ENCODE results near the gene ALG2.

Gene ALG2

DNA sequence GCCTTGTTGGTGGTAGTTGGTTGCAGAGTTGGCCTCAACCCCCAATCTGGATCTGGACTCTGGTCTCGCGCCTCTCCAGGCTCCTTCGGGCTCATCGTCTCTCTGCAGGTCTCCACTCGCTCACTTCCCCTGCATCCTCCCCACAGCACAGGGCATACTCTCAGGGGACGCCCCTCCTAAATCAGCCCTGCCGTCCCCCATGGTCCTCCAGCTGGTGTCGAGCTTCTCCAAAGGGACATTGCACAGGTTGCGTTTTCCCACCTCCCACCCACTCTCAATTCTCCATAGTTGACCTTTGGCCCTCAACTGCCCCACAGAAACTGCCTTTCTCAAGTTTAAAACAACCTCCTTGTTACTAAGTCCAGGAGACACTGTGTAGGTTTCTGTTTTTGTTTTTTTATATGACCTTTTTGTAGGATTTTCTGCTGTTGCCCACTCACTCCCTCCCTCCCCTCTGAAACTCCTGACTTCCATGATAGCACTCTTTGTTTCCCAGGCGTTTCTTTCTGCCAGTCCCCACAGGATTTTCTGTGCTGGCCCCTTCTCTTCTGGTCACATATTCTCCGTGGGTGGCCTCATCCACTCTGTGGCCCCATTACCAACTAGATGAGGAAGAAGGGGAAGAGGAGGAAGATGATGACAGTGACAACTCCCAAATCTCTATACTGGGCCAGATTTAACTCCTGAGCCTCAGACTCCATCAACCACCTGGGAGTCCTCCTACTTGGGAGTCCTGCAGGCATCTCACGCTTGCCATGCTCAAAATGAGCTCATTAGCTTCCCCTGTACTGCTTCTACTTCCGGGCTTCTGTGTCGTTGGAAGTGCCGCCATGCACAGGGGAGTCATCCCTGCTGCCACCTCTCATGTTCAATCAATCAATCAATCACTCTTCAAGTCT is 50.3 kb downstream of the ALG2 start:
- no peak for DNase-seq

DNA sequence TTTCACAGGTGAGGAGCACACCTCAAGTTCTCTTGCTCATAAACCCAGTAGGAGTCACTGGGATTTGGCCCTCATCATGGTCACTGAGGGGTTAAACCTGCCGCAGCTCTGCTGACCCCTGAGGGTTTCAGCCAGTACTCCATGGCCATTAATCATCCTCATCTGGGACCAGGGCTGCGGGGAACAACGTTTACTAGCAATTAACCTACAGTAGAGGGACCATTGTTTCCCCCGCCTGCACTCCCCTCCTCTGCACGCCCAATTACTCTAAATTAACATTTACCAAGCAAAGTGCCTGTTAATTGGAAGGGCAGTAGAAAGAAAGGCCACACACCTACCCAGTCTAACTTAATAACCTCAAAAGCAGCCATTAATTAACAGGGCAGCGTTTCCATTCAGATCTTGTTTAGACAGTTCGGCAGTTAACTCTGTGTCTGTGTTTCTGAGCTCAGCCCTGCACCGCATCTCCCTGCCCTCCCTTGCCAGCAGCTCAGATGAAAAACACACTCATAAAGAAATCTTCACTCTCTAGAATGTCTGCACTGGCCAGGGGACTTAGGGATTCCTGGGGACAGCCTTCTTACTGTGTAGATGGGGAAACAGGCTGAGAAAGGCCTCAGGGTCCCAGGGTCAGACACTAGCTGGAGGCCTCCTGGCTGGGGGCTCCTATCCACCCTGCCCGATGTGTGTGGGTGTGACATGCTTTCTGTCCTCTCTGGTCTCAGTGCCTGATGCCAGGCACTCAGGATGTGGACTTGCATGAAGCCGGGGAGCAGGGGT is 51.6 kb downstream of the ALG2 start:
- no peak for DNase-seq

DNA sequence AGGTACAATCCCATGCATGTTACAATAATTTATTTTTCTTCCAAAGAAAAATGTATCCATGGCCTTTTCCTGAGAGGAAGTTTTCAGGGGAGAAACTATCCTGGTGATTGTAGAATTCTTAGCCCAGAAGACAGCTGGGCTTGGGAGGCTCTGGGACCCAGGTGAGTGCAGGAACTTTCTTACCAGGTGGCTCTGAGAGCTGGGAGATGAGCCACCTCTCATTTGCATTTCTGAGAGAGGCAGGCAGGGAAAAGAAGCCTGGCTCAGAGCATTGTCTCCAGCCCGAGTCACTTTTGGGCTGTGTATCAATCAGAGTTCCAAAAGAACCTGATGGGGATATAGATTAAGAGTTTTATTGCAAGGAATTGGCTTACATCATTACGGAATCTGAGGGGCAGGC is 52.7 kb downstream of the ALG2 start:
- DNase-seq = no peak

DNA sequence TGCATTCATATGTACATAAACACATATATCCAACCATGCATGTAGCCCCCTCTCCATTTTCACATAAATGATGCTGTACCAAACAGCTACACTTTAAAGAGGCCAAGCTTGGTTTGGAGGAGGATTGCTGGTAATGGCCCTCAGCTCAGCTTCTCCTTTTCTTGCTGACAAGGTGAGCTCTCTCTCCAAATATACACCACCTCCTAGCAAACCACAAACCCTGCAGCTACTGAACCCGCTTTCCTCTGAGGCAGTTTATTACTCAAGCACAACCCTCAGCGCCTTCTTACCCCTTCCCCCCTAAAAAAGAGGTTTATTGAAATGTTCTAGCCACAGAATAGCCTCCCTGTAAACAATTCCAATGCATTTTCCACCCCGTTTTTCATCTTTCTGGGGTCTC is 54.0 kb downstream of the ALG2 start:
- DNase-seq = no peak

DNA sequence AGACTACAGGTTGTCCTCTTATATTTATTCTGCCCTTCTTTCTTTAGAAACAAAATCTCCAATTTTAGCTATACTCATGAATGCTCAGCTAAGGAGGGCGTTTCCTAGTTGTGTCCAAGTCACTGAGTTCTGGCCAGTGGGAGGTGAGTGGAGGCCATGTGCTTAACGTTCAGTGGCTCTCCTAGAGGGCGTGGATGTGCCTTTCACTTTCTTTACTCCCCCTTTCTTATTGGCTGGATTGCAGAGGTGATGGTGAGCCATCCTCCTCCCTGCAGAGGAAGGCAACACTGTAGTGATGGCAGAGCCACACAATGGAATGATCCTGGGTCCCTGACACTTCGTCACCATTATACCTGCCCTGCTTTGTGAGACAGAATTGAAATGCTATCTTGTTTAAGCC is 54.6 kb downstream of the ALG2 start:
- no peak for DNase-seq

All from activated effector memory CD4-positive, alpha-beta T cell treated with anti-CD3 and anti-CD28 coated beads, Interleukin-2, amount 50 U/mL, for 16 hours (primary cell).